GM23338 (cell line): ENCODE results near the gene TTC5. TPM values are rescaled to one million over a fixed set of nuclear protein-coding genes. Genes with fewer than 3 reads are reported as not detected.

Experiments
- ATAC-seq: fragments of 200-7000 bp; cut with Tn5 transposase; 3 replicates; pipeline ENCODE4 v1.9.1; 2020
- DNase-seq: peaks from one replicate; pipeline ENCODE4 v3.0.0-alpha.2; 2015; ENCODE audit warnings: low spot score
- H2AFZ ChIP-seq: fragments of 200-600 bp; sonication (generic); 2 replicates; pipeline ENCODE4 v1.8.0; 2016; ENCODE audit warnings: antibody characterized with exemption, mild to moderate bottlenecking, moderate library complexity
- H3F3A ChIP-seq: fragments of 200-600 bp; sonication (generic); replicated peaks from 2 replicates; pipeline ENCODE4 v1.8.0; 2017; ENCODE audit warnings: antibody characterized with exemption, mixed run types, low read depth
- H3K27ac ChIP-seq: fragments of 200-600 bp; sonication (generic); 2 replicates; pipeline ENCODE4 v1.6.1; 2016; ENCODE audit warnings: low read depth
- H3K27me3 ChIP-seq: fragments of 200-600 bp; sonication (generic); 2 replicates; pipeline ENCODE4 v1.8.0; 2016; ENCODE audit warnings: mild to moderate bottlenecking, mixed run types, moderate library complexity; ENCODE audit not compliant: insufficient read depth
- H3K36me3 ChIP-seq: fragments of 200-600 bp; sonication (generic); 2 replicates; pipeline ENCODE4 v1.8.0; 2016; ENCODE audit warnings: mild to moderate bottlenecking; ENCODE audit not compliant: insufficient read depth
- H3K4me1 ChIP-seq: fragments of 200-600 bp; sonication (generic); 2 replicates; pipeline ENCODE4 v1.8.0; 2016; ENCODE audit warnings: mild to moderate bottlenecking, moderate library complexity; ENCODE audit not compliant: insufficient read depth
- H3K4me2 ChIP-seq: fragments of 200-600 bp; sonication (generic); 2 replicates; pipeline ENCODE4 v1.7.1; 2017; ENCODE audit warnings: mixed run types
- H3K4me3 ChIP-seq: fragments of 200-600 bp; sonication (generic); 2 replicates; pipeline ENCODE4 v1.6.1; 2016; ENCODE audit warnings: mixed run types
- H3K79me2 ChIP-seq: fragments of 200-600 bp; sonication (generic); replicated peaks from 2 replicates; pipeline ENCODE4 v1.8.0; 2017; ENCODE audit warnings: mild to moderate bottlenecking; ENCODE audit not compliant: insufficient read depth
- H3K9me2 ChIP-seq: fragments of 200-600 bp; sonication (generic); 2 replicates; pipeline ENCODE4 v1.8.0; 2017; ENCODE audit not compliant: insufficient read depth
- H4K20me1 ChIP-seq: fragments of 200-600 bp; sonication (generic); replicated peaks from 2 replicates; pipeline ENCODE4 v1.8.0; 2017; ENCODE audit warnings: mild to moderate bottlenecking; ENCODE audit not compliant: insufficient read depth
- H3K27ac Mint-ChIP-seq: 2 replicates; pipeline ENCODE4 v1.8.0; 2020; ENCODE audit warnings: inconsistent platforms, mild to moderate bottlenecking, moderate library complexity, mixed read lengths
- H3K27me3 Mint-ChIP-seq: 3 replicates; pipeline ENCODE4 v1.8.0; 2022; ENCODE audit warnings: low read depth, mild to moderate bottlenecking, moderate library complexity, mixed read lengths, inconsistent platforms; ENCODE audit not compliant: insufficient read depth, poor library complexity
- H3K36me3 Mint-ChIP-seq: 3 replicates; pipeline ENCODE4 v1.8.0; 2021; ENCODE audit warnings: low read depth, mild to moderate bottlenecking, inconsistent platforms, moderate library complexity, mixed read lengths
- H3K4me1 Mint-ChIP-seq: 3 replicates; pipeline ENCODE4 v1.8.0; 2020; ENCODE audit warnings: mild to moderate bottlenecking, inconsistent platforms, mixed read lengths
- H3K4me3 Mint-ChIP-seq: 3 replicates; pipeline ENCODE4 v1.8.0; 2021; ENCODE audit warnings: moderate library complexity, mild to moderate bottlenecking, inconsistent platforms, mixed read lengths
- H3K9me3 Mint-ChIP-seq: 3 replicates; pipeline ENCODE4 v1.8.0; 2020; ENCODE audit warnings: moderate library complexity, mild to moderate bottlenecking, inconsistent platforms, mixed read lengths
- CREB1 ChIP-seq: fragments of 250-450 bp; sonication (Bioruptor Pico); IDR thresholded peaks from 2 replicates; pipeline ENCODE4 v1.5.0; 2020; ENCODE audit warnings: low read depth, mild to moderate bottlenecking, moderate library complexity
- EZH2 ChIP-seq: fragments of 200-600 bp; sonication (generic); IDR thresholded peaks from one replicate; pipeline ENCODE4 v1.8.0; 2017; ENCODE audit warnings: antibody characterized with exemption, mild to moderate bottlenecking, low read depth; ENCODE audit not compliant: unreplicated experiment
- EZH2phosphoT487 ChIP-seq: fragments of 200-600 bp; sonication (generic); IDR thresholded peaks from one replicate; pipeline ENCODE4 v1.8.1; 2018; ENCODE audit warnings: antibody characterized with exemption; ENCODE audit not compliant: unreplicated experiment
- JUNB ChIP-seq: IDR thresholded peaks from one replicate; pipeline ENCODE4 v1.6.1; 2016; ENCODE audit warnings: antibody characterized with exemption; ENCODE audit not compliant: unreplicated experiment
- NANOG ChIP-seq: IDR thresholded peaks from 2 replicates; pipeline ENCODE4 v1.6.1; 2016; ENCODE audit warnings: antibody characterized with exemption, borderline replicate concordance
- POLR2AphosphoS5 ChIP-seq: IDR thresholded peaks from 2 replicates; pipeline ENCODE4 v1.6.1; 2016; ENCODE audit warnings: antibody characterized with exemption, low read depth
- STAT1 ChIP-seq: IDR thresholded peaks from one replicate; pipeline ENCODE4 v1.6.1; 2016; ENCODE audit warnings: antibody characterized with exemption; ENCODE audit not compliant: unreplicated experiment
- ZNF114 ChIP-seq: fragments of 250-450 bp; sonication (Bioruptor Pico); IDR thresholded peaks from 2 replicates; pipeline ENCODE4 v1.5.0; 2020; ENCODE audit warnings: mild to moderate bottlenecking, moderate library complexity
- ZNF331 ChIP-seq: fragments of 250-450 bp; sonication (Bioruptor Pico); IDR thresholded peaks from 2 replicates; pipeline ENCODE4 v1.5.0; 2020; ENCODE audit warnings: low read depth, mild to moderate bottlenecking, moderate library complexity
- polyA plus RNA-seq: library from polyadenylated mRNA; unstranded; fragments of >200 nt; fragmentation: Nextera tagmentation; extraction: Ambion mirVana; gene quantifications from 2 replicates; pipeline ENCODE4 v1.2.1, GENCODE V29; 2016
- total RNA-seq: library from RNA; depleted of rRNA; stranded (reverse); fragments of >200 nt; shearing (Covaris generic); gene quantifications from 2 replicates; pipeline ENCODE4 v1.2.3, GENCODE V29; 2014
- TF ChIP-seq, protein P1 (sequence below): IDR thresholded peaks from 2 replicates; pipeline ENCODE4 v1.6.1; 2016; ENCODE audit warnings: antibody characterized with exemption
- TF ChIP-seq, protein P2 (sequence below): IDR thresholded peaks from one replicate; pipeline ENCODE4 v1.6.1; 2018; ENCODE audit warnings: antibody characterized with exemption; ENCODE audit not compliant: unreplicated experiment
- TF ChIP-seq, protein P3 (sequence below), 2 experiments: fragments of 200-600 bp in 1 of 2; sonication (generic) in 1 of 2; conservative IDR thresholded peaks; 2 replicates each; pipeline versions ENCODE4 v1.5.1 to v1.6.1; 2016 to 2017; ENCODE audit warnings: antibody characterized with exemption in 2 of 2, low read depth in 2 of 2, mild to moderate bottlenecking in 2 of 2, moderate library complexity in 1 of 2
- TF ChIP-seq, protein P4 (sequence below): fragments of 250-450 bp; sonication (Bioruptor Pico); IDR thresholded peaks from 2 replicates; pipeline ENCODE4 v1.5.0; 2020; ENCODE audit warnings: mild to moderate bottlenecking, moderate library complexity

The TTC5 gene
- total and polyA plus RNA-seq, 2 experiments from 2014 or later = 9.3 to 14.6 TPM

DNA sequence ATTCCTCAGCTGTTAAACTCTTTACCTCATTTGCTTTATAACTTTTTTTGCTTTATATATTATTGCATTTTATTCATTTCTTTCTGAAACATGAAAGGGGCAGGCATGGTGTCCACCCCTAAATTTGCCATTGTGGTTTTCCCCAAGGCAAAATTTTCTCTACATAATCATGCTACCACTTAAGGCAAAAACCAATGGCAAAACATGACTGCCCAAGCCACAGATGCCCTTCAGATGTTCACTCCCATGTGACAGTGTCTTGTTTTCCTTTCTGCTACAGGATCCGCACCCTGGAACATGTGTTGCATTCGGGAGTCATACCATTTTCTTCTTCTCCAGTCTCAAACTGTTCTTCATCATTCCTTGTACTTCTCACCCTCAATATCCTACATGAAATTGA is 28.3 kb downstream of the TTC5 start:
- no peaks in the 10 kb centered on the region for H3K4me1 Mint-ChIP-seq
- H3K4me2 ChIP-seq = no peak overlapping the region
- H3K79me2 ChIP-seq = no peaks in the 10 kb centered on the region
- H3K36me3 Mint-ChIP-seq = peaks cover 74% of the 10 kb centered on the region
- no peaks in the 10 kb centered on the region for H3K4me1 ChIP-seq
- H3K36me3 ChIP-seq = peaks cover 8% of the 10 kb centered on the region; the same call in 1 of the 2 replicates
- H3K27me3 ChIP-seq = no peaks in the 10 kb centered on the region
- H3K27me3 Mint-ChIP-seq = peaks cover 10% of the 10 kb centered on the region
- TF ChIP-seq, protein P1, sequence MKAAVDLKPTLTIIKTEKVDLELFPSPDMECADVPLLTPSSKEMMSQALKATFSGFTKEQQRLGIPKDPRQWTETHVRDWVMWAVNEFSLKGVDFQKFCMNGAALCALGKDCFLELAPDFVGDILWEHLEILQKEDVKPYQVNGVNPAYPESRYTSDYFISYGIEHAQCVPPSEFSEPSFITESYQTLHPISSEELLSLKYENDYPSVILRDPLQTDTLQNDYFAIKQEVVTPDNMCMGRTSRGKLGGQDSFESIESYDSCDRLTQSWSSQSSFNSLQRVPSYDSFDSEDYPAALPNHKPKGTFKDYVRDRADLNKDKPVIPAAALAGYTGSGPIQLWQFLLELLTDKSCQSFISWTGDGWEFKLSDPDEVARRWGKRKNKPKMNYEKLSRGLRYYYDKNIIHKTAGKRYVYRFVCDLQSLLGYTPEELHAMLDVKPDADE = no peak
- TF ChIP-seq, protein P2, sequence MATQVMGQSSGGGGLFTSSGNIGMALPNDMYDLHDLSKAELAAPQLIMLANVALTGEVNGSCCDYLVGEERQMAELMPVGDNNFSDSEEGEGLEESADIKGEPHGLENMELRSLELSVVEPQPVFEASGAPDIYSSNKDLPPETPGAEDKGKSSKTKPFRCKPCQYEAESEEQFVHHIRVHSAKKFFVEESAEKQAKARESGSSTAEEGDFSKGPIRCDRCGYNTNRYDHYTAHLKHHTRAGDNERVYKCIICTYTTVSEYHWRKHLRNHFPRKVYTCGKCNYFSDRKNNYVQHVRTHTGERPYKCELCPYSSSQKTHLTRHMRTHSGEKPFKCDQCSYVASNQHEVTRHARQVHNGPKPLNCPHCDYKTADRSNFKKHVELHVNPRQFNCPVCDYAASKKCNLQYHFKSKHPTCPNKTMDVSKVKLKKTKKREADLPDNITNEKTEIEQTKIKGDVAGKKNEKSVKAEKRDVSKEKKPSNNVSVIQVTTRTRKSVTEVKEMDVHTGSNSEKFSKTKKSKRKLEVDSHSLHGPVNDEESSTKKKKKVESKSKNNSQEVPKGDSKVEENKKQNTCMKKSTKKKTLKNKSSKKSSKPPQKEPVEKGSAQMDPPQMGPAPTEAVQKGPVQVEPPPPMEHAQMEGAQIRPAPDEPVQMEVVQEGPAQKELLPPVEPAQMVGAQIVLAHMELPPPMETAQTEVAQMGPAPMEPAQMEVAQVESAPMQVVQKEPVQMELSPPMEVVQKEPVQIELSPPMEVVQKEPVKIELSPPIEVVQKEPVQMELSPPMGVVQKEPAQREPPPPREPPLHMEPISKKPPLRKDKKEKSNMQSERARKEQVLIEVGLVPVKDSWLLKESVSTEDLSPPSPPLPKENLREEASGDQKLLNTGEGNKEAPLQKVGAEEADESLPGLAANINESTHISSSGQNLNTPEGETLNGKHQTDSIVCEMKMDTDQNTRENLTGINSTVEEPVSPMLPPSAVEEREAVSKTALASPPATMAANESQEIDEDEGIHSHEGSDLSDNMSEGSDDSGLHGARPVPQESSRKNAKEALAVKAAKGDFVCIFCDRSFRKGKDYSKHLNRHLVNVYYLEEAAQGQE = no peak
- no peak for TF ChIP-seq NANOG
- TF ChIP-seq CREB1 (CRISPR knock-in tag) = no peak
- no peak for TF ChIP-seq STAT1
- TF ChIP-seq POLR2AphosphoS5 = no peak
- no peak for TF ChIP-seq JUNB
- no peak for TF ChIP-seq EZH2phosphoT487
- no peak for TF ChIP-seq ZNF114 (CRISPR knock-in tag)
- no peak for TF ChIP-seq EZH2
- TF ChIP-seq, protein P3, sequence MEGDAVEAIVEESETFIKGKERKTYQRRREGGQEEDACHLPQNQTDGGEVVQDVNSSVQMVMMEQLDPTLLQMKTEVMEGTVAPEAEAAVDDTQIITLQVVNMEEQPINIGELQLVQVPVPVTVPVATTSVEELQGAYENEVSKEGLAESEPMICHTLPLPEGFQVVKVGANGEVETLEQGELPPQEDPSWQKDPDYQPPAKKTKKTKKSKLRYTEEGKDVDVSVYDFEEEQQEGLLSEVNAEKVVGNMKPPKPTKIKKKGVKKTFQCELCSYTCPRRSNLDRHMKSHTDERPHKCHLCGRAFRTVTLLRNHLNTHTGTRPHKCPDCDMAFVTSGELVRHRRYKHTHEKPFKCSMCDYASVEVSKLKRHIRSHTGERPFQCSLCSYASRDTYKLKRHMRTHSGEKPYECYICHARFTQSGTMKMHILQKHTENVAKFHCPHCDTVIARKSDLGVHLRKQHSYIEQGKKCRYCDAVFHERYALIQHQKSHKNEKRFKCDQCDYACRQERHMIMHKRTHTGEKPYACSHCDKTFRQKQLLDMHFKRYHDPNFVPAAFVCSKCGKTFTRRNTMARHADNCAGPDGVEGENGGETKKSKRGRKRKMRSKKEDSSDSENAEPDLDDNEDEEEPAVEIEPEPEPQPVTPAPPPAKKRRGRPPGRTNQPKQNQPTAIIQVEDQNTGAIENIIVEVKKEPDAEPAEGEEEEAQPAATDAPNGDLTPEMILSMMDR (conservative IDR thresholded peaks at IDR 0.05; ENCODE audit: low read depth in 2 of 2) = no peak
- TF ChIP-seq, protein P4, sequence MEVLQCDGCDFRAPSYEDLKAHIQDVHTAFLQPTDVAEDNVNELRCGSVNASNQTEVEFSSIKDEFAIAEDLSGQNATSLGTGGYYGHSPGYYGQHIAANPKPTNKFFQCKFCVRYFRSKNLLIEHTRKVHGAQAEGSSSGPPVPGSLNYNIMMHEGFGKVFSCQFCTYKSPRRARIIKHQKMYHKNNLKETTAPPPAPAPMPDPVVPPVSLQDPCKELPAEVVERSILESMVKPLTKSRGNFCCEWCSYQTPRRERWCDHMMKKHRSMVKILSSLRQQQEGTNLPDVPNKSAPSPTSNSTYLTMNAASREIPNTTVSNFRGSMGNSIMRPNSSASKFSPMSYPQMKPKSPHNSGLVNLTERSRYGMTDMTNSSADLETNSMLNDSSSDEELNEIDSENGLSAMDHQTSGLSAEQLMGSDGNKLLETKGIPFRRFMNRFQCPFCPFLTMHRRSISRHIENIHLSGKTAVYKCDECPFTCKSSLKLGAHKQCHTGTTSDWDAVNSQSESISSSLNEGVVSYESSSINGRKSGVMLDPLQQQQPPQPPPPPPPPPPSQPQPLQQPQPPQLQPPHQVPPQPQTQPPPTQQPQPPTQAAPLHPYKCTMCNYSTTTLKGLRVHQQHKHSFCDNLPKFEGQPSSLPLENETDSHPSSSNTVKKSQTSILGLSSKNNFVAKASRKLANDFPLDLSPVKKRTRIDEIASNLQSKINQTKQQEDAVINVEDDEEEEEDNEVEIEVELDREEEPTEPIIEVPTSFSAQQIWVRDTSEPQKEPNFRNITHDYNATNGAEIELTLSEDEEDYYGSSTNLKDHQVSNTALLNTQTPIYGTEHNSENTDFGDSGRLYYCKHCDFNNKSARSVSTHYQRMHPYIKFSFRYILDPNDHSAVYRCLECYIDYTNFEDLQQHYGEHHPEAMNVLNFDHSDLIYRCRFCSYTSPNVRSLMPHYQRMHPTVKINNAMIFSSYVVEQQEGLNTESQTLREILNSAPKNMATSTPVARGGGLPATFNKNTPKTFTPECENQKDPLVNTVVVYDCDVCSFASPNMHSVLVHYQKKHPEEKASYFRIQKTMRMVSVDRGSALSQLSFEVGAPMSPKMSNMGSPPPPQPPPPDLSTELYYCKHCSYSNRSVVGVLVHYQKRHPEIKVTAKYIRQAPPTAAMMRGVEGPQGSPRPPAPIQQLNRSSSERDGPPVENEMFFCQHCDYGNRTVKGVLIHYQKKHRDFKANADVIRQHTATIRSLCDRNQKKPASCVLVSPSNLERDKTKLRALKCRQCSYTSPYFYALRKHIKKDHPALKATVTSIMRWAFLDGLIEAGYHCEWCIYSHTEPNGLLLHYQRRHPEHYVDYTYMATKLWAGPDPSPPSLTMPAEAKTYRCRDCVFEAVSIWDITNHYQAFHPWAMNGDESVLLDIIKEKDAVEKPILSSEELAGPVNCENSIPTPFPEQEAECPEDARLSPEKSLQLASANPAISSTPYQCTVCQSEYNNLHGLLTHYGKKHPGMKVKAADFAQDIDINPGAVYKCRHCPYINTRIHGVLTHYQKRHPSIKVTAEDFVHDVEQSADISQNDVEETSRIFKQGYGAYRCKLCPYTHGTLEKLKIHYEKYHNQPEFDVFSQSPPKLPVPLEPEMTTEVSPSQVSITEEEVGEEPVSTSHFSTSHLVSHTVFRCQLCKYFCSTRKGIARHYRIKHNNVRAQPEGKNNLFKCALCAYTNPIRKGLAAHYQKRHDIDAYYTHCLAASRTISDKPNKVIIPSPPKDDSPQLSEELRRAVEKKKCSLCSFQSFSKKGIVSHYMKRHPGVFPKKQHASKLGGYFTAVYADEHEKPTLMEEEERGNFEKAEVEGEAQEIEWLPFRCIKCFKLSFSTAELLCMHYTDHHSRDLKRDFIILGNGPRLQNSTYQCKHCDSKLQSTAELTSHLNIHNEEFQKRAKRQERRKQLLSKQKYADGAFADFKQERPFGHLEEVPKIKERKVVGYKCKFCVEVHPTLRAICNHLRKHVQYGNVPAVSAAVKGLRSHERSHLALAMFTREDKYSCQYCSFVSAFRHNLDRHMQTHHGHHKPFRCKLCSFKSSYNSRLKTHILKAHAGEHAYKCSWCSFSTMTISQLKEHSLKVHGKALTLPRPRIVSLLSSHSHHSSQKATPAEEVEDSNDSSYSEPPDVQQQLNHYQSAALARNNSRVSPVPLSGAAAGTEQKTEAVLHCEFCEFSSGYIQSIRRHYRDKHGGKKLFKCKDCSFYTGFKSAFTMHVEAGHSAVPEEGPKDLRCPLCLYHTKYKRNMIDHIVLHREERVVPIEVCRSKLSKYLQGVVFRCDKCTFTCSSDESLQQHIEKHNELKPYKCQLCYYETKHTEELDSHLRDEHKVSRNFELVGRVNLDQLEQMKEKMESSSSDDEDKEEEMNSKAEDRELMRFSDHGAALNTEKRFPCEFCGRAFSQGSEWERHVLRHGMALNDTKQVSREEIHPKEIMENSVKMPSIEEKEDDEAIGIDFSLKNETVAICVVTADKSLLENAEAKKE (CRISPR knock-in tag) = no peak
- no peak for TF ChIP-seq ZNF331 (CRISPR knock-in tag)
- ATAC-seq (no peak), DNase-seq (no peak)
- H3K9me2 ChIP-seq = 0 out of 2 replicates have a peak, but pooled peaks cover 6% of the 10 kb centered on the region
- H3K27ac Mint-ChIP-seq = no peak overlapping the region
- no peaks in the 10 kb centered on the region for H4K20me1 ChIP-seq
- no peak overlapping the region for H3K27ac ChIP-seq
- H3K4me3 ChIP-seq = no peak overlapping the region
- H3K4me3 Mint-ChIP-seq = no peak overlapping the region
- peaks cover 82% of the 10 kb centered on the region for H3K9me3 Mint-ChIP-seq
- no peak overlapping the region for H2AFZ ChIP-seq
- no peaks in the 10 kb centered on the region for H3F3A ChIP-seq
